AG09319 (cell line): Measurements from ENCODE around the gene PFDN4.
"Not testable (repeated sequence)": the region's sequence is repeated elsewhere in the genome, so short reads cannot be mapped to it uniquely, and the experiment has no call there.

ENCODE experiments used
- DNase-seq: peaks from one replicate; pipeline ENCODE4 v3.0.0-alpha.2; 2010; ENCODE audit warnings: low read depth; ENCODE audit errors: extremely low read depth
- TF ChIP-seq, protein P1 (sequence below): IDR thresholded peaks from 2 replicates; pipeline ENCODE4 v1.5.1; 2011; ENCODE audit warnings: low read depth, mild to moderate bottlenecking, inconsistent platforms, low read length, moderate library complexity

The PFDN4 gene

DNA sequence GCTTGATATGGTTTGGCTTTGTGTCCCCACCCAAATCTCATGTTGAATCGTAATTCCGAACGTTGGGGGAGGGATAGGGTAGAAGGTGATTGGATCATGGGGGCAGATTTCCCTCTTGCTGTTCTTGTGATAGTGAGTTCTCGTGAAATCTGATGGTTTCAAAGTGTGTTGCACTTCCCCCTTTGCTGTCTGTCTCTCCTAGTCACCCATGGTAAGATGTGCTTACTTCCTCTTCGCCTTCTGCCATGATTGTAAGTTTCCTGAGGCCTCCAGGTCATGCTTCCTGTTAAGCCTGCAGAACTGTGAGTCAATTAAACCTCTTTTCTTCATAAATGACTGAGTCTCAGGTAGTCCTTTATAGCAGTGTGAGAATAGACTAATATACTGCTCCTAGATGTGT, 19.9 kb downstream of the PFDN4 start:
- DNase-seq = no peak

DNA sequence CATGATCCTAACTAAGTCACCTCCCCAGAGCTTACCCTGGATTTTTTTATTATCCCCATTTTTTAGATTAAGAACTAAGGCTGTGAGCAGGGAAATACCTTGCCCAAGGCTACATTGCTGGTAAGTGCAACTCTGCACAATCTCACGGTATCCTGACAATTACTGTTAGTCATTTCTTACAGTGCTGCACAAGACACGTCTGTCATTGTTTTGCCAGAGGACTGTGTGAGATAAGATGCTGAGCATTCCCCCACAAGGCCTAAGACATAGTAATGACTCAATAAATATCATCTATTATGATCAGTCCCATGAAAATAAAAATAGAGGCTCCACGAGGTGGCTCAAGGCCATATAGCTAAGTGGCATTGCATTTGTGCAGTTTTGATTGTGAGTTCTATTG, 21.0 kb downstream of the PFDN4 start:
- no peak for DNase-seq
- TF ChIP-seq, protein P1, sequence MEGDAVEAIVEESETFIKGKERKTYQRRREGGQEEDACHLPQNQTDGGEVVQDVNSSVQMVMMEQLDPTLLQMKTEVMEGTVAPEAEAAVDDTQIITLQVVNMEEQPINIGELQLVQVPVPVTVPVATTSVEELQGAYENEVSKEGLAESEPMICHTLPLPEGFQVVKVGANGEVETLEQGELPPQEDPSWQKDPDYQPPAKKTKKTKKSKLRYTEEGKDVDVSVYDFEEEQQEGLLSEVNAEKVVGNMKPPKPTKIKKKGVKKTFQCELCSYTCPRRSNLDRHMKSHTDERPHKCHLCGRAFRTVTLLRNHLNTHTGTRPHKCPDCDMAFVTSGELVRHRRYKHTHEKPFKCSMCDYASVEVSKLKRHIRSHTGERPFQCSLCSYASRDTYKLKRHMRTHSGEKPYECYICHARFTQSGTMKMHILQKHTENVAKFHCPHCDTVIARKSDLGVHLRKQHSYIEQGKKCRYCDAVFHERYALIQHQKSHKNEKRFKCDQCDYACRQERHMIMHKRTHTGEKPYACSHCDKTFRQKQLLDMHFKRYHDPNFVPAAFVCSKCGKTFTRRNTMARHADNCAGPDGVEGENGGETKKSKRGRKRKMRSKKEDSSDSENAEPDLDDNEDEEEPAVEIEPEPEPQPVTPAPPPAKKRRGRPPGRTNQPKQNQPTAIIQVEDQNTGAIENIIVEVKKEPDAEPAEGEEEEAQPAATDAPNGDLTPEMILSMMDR = no peak

More for the DNA sequence above, 19.9 kb downstream of the PFDN4 start:
- TF ChIP-seq, protein P1 = no peak

DNA sequence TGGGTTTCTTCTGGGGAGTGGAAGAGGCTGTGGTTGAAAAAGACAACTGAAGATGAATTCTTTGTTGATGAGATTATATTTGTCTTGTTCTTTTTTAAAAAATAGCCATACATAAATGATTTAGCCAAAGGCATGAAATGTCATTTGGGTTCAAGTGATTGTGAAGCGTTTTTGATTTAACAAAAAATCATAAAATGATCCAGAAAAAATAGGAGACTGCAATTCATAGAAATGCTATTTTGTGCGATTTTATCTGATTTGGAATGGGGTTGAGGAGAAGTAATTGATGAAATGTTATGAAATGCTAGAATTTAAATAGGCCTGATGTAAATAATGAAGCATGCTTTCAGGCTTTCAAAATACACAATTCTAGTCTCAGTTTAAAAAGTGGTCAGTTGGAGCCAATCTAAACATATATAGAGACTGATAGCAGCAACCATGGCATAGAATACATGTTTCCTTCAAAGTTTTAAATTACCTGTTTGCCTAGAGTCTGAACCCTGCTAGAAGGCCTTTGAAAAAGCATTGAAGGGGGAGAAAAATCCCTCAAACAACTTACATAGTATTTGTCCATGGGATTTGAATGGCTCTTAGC, 21.8 kb downstream of the PFDN4 start:
- TF ChIP-seq, protein P1 = no peak
- DNase-seq = no peak

DNA sequence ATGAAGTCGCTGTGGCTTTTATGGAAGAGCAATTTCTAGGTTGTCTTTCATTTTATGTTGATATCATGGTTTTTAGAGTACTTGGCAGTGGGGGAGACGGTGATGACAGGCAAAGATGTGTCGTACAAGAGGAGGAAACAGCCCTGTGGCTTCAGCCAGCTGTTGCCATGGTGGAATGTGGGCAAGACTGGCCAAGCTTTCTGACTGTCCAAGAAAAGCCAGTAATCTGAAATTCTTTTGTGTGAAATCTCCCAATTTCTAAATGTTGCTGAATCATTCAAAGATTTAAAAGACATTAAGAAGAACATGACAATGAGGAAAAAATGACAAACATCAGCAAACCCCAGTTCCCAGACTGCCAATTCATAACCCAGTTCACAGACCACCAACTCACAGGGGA, 23.1 kb downstream of the PFDN4 start:
- no peak for DNase-seq
- TF ChIP-seq, protein P1 = no peak

DNA sequence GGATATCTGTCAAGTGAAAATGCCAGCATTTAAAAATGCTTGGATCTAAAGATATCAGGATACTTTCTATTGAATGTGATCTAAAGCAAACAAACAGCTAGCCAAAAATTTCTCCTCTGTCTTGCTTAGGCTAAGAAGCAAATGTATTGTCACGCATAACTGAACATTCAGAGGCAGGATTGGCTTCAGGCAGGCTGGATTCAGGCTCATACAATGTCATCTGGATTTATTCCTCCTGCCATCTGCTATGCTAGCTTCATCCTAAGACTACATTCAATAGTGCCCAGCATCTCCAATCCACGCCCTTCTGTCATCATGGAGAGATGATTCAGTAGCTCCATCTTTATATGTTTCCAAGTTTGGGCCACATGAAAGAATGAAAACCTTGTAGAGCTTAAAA, 27.1 kb downstream of the PFDN4 start:
- DNase-seq = no peak
- TF ChIP-seq, protein P1 = no peak

DNA sequence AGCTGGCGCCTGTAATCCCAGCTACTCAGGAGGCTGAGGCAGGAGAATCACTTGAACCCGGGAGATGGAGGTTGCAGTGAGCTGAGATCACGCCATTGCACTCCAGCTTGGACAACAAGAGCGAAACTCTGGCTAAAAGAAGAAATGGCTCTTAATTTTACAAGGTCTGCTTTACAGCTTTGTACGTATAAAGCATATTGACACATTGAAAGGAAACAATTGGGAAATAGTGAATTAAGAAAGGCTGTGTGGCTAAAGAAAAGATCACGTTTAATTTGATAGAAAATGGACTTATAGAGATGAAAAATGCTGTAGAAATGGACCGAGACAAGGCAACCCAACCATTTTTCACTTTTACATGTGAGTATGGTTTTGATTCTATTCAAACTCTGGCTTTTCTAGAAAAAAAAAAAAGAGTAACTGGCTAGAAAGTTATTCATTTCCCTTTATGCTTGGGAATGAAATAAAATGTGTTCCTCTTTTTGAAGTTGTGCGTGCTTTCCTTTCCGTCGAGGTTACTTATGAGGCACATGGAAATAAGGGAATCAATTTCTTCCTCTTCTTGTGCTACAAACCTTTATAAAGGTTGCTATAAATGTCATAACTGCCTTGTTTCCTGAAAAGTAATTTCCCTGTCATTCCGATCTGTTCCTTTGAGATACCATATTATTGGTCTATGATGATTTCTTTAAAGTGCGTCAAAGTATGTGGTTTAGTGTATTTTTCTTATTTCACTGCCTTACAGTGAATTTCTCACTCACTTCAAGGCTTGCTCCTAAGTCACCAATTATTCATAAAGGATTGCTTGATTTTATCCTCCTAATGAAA, 29.4 kb downstream of the PFDN4 start:
- DNase-seq = no peak
- TF ChIP-seq, protein P1 = no peak

DNA sequence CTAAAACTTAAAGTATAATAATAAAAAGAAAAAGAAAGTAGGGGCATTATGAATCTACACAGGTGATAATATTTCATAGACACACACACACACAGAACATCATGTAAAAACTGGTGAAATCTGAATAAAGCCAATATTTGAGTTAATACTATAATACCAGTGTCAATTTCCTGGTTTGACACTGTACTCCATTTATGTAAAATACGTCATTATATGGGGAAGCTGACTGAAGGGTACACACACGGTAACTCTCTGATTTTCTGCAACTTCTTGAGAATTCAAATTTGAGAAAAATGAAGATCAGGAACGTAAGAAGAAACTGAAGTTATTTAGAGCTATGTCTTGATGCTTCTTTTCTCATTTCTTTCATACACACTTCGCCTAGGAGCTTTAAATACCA, 36.2 kb downstream of the PFDN4 start:
- TF ChIP-seq, protein P1 = no peak

DNA sequence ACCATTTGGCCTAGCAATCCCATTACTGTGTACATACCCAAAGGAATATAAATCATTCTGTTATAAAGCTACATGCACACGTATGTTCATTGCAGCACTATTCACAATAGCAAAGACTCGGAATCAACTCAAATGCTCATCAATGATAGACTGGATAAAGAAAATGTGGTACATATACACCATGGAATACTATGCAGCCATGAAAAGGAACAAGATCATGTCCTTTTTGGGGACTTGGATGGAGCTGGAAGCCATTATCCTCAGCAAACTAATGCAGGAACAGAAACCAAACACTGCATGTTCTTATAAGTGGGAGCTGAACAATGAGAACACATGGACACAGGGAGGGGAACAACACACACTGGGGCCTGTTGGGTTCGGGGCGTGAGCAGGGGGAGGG, 40.8 kb downstream of the PFDN4 start:
- DNase-seq = not testable (repeated sequence)

More for the DNA sequence above, 36.2 kb downstream of the PFDN4 start:
- no peak for DNase-seq
